Dermis blood vessel endothelial cell (primary cell): Measurements from ENCODE around the gene MAPKAPK2. TPM values are rescaled to one million over a fixed set of nuclear protein-coding genes. Genes with fewer than 3 reads are reported as not detected.
A peak's percentile ranks its signal among the peaks of the same experiment; 100 is the strongest.

ENCODE experiments used
- DNase-seq: peaks from one replicate; pipeline ENCODE4 v3.0.0; 2010
- total RNA-seq: library from RNA; depleted of rRNA; stranded (reverse); fragments of >200 nt; gene quantifications from 2 replicates; pipeline ENCODE4 v1.2.3, GENCODE V29; 2014

The MAPKAPK2 gene
- total RNA-seq, 1 donor from 2014 or later: 33.7 TPM

DNA sequence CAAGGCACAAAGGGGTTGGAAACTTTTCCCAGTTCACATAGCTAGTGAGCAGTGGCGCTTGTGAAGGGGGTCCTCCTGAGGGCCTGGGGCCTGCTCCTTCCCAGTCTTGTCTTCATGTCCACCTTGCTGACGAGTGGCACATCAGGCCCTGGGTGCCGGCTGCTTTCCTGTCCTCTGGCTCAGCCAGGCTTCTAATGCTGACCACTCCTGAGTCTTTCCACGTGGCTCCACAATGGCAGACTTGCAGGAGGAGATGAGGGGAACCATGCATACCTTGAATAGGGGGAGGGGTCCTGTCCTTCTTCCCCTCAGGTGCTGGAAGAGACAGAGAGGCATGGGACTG lies 38.7 kb downstream of the MAPKAPK2 start:
- no peak for DNase-seq

GRCh38 chr1:206723805-206724472 lies 39.2 kb downstream of the MAPKAPK2 start:
- no peak for DNase-seq

DNA sequence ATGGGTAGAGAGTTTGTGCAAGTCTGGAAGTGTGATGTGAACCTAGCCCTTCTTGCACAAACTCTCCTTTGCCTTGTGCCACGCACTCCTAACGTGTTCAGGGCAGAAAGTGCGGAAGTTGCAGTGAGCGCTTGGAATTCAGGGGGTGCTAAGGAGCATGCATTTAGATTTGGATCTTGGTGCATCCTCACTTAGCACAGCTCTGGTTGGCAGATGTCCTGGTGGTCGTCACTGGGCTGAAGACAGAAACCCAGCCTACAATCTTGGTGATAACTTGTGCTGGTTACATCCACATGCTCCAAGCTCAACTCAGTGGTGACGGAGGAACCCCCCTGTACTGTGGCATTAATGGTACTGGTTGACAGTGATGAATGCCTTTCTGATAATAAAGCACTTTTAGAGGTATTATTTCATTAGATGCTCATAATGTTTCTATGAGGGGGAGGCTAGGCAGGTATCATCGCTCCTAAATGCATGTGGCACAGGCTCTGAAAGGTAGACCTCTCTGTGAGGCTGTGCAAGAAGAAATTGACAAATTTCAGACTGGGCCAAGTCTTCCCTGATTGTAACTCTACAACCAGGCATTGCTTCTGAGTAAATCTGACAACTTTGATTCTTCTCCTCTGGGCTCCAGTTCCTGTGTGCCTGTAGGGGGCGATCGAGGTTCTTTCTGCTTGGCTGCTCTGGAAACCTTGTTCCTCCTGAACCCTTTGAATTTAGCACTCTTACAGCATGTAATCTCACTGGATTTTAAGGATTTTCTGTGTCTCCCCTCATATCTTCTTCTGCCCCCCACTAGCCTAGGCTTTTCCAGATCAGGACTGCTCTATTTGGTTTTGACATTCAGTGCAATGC lies 40.6 kb downstream of the MAPKAPK2 start:
- peak; percentile 70 for DNase-seq

DNA sequence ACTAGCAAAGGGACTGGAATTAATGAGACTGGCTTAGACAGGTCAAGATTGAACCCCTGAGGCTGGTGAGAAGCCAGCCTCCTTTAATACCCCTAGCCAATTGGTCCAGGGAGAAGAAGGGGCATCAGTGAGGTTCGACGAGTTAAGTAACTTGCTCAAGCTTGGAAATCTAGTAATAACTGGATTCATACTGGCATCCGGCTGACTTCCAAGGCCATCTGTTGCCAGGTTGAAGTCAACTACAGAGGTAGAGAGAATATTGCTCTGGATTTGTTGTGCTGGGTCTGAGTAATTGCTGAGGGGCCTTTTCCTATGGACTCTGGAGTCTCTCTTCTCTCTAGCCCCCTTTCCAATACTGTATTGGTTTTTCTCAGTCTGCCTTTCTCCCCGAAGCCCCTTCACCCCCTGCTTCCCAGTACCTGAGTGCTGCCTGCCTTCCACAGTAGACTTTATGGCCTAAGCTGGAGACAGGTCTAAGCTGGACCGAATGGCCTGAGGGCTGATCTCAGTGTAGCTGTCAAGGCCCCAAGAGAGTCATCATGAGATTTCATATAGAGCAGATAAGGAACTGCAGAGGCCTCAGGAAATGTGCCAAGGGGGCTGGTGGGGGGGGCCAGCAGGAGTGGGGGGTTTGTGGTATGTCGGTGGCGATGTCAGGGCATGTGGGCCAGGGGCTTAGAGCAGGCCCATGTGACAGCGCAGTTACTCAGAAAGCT lies 43.4 kb downstream of the MAPKAPK2 start:
- DNase-seq: no peak

DNA sequence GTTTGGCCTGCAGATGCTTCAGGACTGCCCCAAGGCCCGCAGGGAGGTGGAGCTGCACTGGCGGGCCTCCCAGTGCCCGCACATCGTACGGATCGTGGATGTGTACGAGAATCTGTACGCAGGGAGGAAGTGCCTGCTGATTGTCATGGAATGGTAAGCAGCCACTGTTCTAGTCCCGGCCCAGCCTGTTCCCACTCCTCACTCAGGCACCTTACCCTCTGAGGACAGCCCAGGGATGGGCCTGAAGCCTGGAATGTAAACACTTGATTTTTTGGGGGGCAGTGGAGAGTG lies 43.9 kb downstream of the MAPKAPK2 start:
- DNase-seq: no peak

- DNase-seq: no peak
Observed at GRCh38 chr1:206729050-206729449, 44.3 kb downstream of the MAPKAPK2 start.

DNA sequence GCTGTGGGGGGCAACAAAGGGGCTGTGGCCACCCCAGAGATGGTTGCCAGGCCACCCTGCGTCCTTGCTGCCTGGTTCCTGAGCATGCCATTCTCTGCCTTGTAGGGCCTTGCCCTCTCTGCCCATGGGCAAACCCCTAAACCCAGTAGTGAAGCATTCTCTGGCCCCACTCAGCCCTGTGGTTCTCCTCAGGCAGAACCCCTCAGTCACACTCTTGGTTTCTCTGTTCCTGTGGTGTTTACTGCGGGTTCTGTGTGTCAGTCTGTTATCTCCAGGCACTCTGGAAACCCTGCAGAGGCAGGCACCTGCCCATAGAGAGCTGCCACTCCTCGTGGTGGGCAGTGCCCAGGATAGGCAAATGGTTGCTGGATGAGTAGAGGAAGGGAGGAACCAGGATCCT lies 44.8 kb downstream of the MAPKAPK2 start:
- no peak for DNase-seq

- DNase-seq: no peak
Observed at GRCh38 chr1:206732508-206732907, 47.8 kb downstream of the MAPKAPK2 start.

DNA sequence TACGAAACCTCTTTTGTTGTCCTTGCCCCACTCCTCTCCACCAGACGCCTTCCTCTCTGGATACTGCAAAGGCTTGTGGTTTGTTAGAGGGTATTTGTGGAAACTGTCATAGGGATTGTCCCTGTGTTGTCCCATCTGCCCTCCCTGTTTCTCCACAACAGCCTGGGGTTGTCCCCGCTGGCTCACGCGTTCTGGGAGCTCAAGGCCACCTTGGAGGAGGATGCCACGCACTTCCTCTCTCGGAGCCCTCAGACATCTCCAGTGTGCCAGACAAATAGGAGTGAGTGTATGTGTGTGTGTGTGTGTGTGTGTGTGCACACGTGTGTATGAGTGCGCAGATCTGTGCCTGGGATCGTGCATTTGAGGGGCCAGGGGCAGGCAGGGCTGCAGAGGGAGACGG lies 48.3 kb downstream of the MAPKAPK2 start:
- no peak for DNase-seq

DNA sequence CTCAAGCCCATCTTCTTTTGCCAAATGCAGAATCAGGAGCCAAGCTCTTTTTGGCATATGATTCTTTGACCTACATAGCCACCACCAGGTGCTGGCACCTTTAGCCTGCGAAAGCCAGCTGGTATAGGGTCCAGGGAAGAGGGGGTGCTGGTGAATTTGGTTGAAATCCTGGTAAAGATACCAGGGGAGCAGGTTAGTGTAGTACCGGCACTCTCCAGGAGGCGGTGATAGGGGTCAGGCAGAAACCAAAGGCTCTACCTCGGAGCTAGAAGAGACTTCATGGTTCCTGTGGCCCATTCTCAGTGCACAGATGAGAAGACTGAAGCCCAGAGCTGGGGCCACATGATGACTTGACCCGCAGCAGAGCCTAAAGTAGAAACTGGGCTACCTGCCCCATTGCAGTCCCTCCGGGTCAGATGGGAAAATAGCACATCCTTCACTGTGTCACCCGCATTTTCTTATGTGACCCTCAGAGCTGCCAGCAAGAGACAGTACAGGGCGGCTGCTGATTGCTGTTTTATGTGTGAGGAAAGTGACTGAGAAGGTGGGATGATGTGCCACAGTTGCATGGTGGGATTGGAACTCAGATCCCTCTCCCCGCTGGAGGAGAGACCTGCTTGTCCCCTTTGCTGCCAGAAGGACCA lies 49.9 kb downstream of the MAPKAPK2 start:
- DNase-seq: peak; percentile 61

DNA sequence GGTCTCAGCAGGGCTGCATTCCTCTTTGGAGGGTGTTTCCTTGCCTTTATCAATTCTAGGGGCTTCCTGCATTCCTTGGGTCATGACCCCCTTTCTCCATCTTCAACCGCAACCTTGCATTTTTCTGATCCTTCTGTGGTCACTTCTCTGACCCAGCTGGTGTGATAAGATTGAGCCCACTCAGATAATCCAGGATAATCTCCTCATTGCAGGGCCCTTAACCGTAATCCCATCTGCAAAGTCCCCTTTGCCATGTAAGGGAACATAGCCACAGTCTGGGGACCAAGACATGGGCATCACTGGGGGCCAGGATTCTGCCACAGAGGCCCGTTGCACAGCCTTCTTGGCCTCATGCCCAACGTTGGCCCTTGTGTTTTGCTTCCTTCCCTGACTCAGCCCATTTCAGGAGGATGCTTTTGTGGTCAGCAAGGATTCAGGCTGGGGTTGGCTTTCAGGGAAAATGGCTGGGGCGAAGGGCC lies 50.9 kb downstream of the MAPKAPK2 start:
- DNase-seq: peak; percentile 40

DNA sequence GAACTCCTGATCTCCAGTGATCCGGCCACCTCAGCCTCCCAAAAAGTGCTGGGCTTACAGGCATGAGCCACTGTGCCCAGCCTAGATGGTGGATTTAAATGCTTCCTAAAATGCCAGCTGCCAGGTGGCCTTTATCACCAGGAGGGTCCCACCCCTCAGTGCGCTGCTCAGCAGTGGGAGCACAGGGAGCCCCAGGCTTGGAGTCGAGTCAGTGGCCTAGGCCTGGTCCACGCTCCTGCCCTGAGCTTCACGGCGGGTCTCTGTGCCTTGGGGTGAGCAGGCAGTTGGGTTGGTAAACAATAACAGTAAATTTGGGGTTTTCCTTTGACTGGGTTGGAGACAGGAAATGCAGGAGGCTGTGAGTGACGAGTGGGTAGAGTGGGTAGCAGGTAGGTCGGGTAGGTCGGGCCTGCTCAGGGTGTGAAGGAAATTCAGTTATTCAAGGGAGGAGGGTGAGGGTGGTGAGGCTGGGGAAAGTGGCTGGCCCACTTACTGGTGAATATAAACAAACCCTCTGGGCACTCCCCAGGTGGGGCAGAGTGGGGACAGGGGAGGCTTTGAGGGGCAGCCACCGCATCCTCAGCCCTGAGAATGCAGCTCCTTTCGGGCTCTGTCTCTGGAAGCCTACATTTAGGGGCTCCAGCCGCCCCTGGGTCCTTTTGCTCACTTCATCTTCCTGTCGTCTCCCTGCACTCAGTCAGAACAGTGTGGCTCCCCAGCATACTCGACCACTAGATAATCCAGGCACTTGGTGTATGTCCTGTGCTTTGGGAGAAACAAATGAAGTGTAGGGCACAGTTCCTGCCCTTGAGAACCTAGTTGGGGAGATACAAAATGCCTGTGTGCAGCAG lies 52.4 kb downstream of the MAPKAPK2 start:
- DNase-seq: no peak

DNA sequence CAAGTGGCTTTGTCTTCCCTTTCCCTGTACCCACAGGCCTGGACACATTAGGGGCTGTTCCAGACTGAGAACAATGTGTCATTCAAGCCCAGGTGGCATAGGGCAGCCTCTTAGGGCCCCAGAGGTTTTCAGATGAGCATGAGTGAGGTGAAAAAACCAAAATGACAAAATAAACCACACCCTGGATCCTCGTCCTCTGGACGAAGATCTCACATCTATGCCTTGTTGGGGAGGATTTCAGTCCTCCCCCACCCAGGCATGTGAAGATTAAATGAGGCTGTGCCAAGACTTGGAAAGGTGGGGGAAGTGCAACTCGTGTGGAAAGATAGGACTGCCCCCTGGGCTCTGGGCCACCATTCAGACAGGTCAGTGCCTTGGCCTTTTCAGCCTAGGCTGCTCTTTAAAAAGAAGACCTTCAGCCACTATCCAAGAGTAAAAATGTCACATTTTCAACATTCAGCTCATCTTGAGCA lies 53.1 kb downstream of the MAPKAPK2 start:
- DNase-seq: no peak

DNA sequence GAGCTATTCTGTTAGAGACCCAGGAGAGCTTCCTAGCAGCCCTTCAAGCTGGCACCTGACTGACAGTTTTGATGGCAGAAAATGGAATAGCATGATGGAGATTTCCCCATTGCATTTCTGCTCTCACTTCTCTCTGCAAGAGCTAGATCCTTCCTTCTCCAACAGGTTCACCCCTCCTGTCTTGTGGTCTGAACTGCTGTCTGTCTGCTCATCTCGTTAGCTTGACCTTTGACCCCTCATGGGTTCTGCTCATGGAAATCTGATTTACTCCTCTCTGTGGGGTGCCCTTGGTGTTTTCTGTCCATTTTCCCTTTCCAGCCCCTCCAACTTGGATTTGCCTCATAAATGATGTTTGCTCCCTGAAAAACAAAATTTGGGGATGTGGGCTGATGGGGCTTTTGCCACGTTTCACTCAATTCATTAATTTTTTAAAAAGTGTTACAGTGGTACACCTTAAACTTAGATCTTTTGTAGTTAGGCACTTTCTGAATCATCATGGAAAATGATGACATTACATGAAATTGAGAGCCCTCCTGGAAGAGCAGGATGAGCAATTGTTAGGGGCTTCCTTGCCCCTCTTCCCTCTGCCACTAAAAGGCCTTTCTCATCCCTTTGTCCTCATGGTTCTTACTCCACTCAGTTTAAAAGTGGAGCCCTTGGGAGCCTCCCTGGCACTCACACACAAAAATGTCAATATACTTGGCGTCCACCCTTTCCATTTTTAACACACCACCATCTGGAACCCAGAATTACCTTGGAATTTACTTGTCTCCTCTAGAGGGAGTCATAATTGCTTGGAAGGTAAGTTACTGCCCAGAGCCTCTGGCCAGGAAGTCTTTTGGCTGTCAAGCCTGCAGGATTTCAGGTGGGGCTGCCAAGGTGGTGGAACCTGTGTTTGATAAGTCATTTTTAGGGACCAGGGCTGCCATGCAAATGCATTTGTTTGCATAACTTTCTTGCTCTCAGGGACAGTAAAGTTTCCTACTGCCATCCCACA lies 54.0 kb downstream of the MAPKAPK2 start:
- DNase-seq: peak; percentile 20

DNA sequence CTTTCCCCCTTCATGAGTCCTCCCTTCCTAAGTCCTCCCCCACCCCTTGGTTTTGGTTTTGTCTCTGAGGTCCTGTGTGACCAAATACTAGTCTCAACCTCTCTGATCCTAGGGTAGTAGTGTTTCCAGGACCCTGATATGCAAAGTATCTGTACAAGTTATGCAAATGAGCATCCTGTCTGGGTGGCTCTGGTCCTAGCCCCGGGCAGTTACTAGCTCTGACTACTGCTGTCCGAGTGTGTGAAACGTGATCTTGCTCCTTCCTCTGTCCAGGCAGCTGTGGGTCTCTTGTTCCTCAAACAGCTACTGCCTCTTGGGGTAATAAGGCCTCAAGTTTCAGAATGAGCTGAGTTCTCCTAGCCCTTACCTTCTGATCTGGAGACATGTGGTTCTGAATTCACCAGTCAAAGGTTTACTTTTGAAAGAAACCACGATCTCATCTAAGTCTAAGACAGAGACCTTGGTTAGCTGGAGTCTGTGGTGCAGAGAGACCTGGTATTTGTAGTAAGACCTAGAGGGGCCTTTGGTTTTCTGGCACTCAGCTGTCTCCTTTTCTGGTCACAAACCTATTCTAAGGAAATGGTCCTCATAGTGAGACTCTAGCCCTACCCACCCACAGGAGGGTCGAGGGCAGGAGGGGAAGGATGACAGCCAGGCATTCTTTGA lies 54.8 kb downstream of the MAPKAPK2 start:
- DNase-seq: no peak

DNA sequence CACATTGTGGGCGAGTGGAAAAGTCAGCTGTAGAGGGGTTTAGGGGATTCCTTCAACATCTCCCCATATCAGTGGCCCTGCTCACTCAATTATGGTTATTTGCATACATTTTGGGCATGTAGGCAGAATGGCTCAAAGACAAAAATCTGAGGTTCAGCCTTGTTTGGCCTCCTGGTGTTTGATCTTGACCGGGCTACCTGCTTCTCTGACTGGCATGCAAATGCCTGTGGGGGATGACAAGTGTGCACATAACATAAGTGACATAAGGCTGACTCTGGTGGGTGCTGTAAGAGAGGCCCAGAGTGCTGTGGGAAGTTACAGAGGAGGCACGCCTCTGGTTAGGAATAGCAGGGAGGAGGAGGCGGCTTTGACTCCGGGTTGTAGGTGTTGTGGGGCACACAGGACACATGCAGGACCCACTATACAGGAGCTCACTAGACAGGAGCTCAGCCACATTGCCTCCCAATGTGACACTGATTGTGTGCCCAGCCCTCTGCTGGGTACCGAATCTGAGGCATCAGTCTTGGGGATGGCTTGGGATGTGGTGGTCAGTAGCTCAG lies 56.5 kb downstream of the MAPKAPK2 start:
- DNase-seq: no peak

- no peak for DNase-seq
Observed at GRCh38 chr1:206742719-206743383, 58.1 kb downstream of the MAPKAPK2 start.

DNA sequence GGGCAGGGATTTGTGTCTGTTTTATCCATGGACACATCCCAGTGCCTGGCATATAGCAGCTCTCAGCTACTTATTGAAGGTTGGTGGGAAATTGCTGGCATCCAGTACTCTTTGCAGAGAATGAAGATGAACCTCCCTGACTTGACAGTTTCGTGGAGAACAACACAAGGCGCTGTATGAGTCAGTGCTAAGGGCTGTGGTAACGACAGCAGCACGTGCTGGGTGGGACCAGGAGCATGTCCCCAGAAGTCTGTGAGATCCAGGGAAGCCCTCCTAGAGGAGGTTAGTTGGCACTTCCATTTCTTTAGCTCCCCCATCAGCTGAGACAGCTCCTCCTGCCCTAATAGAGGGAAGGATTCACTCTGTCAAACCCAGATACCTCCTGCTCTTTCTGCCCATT lies 60.0 kb downstream of the MAPKAPK2 start:
- no peak for DNase-seq

GRCh38 chr1:206745301-206745700 lies 60.6 kb downstream of the MAPKAPK2 start:
- no peak for DNase-seq
